Posterior vena cava (tissue), 2 donors: ENCODE data around the gene C2orf42. TPM values are rescaled to one million over a fixed set of nuclear protein-coding genes. Genes with fewer than 3 reads are reported as not detected.
A peak's percentile ranks its signal among the peaks of the same experiment; 100 is the strongest.
"Not testable (repeated sequence)": the region's sequence is repeated elsewhere in the genome, so short reads cannot be mapped to it uniquely, and the experiment has no call there.

ENCODE experiments used
- DNase-seq: peaks from one replicate; pipeline ENCODE4 v3.0.0-alpha.2; 2020; ENCODE audit warnings: low spot score
- intact Hi-C, 2 donors: fragments of 100-400 bp; cut with DNase I; formaldehyde crosslinking; loops; one replicate each; pipeline versions ENCODE4 v1.14.1 to v1.14.2; 2022 to 2023
- long read RNA-seq, 2 donors: library from polyadenylated mRNA; unstranded; transcript quantifications; one replicate each; pipeline ENCODE4 v2.0.0, GENCODE V29; 2020 to 2021
- total RNA-seq, 2 donors: library from RNA; stranded (reverse); fragmentation: NEBNext Ultra II Directional; extraction: Animal tissue kit (Norgen Biotek cat#: 25700); gene quantifications; one replicate each; pipeline ENCODE4 v1.2.1, GENCODE V29; 2021
- donor health status: DM: yes; HTN: yes; CAD: no.
- donor health status: DM: yes; HTN: yes; CAD: no.

C2orf42 gene
- 10 to 100 TPM; 13.1 to 17.8 TPM for total RNA-seq
- long read RNA-seq, donor 1, partial matches to known transcripts = 1 of 5 reads
- long read RNA-seq, donor 1, other reads (novel, unspliced or antisense) = 3 of 5 reads
- long read RNA-seq, donor 2, transcript C2orf42-201 (10 exons, 2,581 nt) = major isoform, 5 of 7 reads
- long read RNA-seq, donor 2, partial matches to known transcripts = 0 of 7 reads
- long read RNA-seq, donor 2, other reads (novel, unspliced or antisense) = 1 of 7 reads

- intact Hi-C loops = no loop called here
- DNase-seq = peak; percentile 98
Observed at GRCh38 chr2:70190418-70191243, at the start of gene C2orf42. C2orf42 (minus strand) TSS chr2:70191019; CDS start chr2:70181985, 9,034 bp downstream.

- no peak for DNase-seq
- intact Hi-C loops = no loop called here
Observed at GRCh38 chr2:70240599-70240998, 49.8 kb upstream of the C2orf42 start.

DNA sequence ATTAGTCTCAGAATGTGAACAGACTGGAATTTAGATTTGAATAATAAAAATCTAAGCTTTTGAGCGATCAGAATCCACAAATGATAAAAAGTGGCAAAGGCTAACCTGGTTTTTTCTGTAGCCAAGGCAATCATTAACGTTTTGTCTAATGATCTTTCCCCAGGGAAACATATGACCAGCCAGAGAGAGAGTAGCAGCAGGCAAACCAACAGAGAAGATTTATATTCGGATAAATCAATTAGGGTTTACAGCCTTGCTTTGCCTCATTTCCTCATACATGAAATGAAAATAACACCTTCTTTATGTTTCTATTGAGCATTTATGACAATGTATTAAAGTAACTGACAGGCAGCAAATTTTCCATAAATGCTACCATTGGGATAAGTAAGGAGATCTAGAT lies 43.1 kb upstream of the C2orf42 start:
- intact Hi-C loops = no loop called here
- no peak for DNase-seq

DNA sequence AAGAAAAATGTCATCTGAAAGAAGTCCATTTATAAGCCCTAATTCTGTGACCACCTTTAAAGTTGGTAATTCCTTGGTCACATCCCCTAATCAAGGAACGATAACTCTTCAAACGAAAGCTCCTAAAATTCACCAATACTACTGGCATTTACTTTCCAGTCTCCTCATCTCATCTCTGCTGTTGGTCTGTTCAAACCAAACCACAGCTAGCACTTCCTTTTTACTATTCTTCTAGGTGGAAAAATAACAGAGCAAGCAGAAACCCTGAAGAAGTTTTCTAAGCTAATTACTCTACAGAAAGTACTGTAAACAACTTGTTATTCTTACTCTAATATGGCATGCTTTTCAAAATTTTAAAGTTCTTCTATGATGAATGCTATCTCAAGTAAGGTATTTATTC lies 36.0 kb upstream of the C2orf42 start:
- DNase-seq = no peak
- intact Hi-C loops = loop anchor here in 1 of 2 donors (5.0 kb wide), 1 partner anchor 61 kb away; no protein-coding TSS in a partner anchor

GRCh38 chr2:70223305-70223704 lies 32.5 kb upstream of the C2orf42 start:
- DNase-seq, intact Hi-C loops: not testable (repeated sequence)

DNA sequence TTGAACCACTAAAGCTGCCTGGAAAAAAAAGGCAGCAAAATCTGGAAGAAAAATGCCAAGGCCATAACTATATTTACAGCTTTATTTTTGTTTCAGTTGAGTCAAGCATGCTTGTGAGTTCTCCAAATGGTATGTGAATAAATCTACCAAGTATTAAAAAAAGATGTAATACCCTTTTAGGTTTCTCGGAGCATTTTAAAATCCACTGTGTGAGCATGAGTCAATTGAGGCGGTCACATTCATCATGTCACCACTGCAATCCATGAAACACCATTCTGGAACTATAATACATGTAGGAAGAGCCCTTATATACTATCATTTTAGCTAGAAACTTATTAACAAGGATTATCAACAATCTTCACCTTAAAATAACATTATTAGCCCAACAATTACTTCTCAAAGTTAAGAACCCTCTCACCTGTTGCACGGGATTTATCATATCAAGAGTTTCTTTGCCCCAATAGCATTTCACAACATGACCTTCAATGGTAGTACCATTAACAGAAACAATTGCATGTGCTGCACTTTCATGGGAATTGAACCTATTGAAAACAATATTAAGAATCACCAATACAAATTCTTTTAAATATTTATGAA lies 24.2 kb upstream of the C2orf42 start:
- no peak for DNase-seq
- intact Hi-C loops = no loop called here

GRCh38 chr2:70214365-70214764 lies 23.5 kb upstream of the C2orf42 start:
- no peak for DNase-seq
- intact Hi-C loops = no loop called here

DNA sequence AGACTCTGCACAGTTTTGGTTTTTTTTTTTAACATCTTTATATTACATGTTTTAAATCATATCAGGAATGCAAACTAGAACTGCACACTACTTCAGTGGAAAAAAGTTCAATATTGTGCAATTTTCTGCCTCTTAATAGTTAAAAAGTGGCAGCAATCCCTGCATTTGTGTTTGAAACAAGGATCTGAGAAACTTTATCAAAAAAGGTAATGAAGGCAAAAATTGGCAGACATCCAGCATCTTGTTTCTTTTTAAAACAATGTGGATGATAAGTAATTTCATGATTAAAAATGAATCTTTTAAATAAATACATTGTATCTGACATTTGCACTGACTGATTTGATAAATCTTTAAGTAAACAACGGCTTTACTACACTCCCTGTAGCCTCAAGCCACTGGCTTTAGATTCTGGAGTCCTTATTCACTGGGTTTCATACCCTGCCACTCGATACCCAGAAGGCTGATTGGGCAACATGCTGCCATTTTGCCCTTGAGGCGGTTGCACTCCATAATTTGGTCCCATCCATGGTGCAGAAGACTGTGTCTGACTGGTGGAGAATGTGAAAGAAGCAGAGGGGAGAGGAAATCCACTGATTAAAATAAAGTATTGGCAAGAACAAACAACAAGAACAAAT lies 21.6 kb upstream of the C2orf42 start:
- intact Hi-C loops = no loop called here
- no peak for DNase-seq

- intact Hi-C loops = no loop called here
- DNase-seq = no peak
Observed at GRCh38 chr2:70211595-70211994, 20.8 kb upstream of the C2orf42 start.

GRCh38 chr2:70204452-70204851 lies 13.6 kb upstream of the C2orf42 start:
- peak; percentile 30 for DNase-seq
- intact Hi-C loops = no loop called here

DNA sequence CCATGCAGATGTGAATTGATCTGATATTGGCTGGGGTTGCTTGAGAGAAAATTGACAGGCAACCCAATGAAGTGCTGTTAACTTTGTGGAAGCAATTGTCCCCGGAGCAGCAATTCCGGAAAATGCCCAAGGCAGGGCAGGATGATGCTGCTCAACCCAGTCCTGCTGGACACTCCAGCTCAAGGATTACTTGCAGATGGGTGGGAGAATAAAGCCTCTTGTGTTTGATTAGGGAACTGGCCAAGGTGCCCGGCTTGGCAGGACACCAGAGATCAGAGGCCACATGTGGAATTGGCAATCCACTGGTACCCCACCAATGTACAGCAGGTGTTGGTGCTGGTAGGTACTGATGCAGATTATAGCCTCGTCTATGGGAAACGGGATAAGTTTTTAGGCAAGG lies 12.3 kb upstream of the C2orf42 start:
- DNase-seq = peak; percentile 25
- intact Hi-C loops = no loop called here

DNA sequence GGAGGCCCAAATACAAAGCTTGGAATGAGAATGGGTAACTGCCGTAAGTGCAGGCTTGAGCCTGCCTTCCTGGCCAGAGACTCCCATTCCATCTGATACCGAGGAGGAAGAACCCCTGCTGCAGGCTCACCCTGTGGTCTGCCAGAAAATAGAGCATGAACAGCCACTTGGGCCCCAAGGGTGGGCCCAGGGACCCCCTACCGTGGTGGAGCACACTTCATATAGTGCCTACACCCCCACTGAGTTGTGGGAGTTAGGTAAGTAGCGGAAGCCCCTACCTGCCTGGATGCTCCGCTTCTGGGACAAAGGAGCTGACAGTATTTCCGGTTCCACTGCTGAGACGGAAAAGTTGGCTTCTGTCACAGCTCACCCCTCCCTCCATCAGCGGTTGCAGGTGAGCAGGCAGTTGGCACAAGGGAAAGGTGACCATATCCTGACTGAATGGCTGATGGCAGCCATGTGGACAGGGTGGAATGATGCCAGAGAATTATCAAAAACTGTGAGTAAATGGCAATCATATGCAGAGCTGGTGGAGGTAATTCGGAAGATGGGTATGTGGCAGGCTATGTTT lies 11.5 kb upstream of the C2orf42 start:
- DNase-seq = no peak
- intact Hi-C loops = no loop called here

- no peak for DNase-seq
- intact Hi-C loops = no loop called here
Observed at GRCh38 chr2:70201831-70202230, 11.0 kb upstream of the C2orf42 start.

DNA sequence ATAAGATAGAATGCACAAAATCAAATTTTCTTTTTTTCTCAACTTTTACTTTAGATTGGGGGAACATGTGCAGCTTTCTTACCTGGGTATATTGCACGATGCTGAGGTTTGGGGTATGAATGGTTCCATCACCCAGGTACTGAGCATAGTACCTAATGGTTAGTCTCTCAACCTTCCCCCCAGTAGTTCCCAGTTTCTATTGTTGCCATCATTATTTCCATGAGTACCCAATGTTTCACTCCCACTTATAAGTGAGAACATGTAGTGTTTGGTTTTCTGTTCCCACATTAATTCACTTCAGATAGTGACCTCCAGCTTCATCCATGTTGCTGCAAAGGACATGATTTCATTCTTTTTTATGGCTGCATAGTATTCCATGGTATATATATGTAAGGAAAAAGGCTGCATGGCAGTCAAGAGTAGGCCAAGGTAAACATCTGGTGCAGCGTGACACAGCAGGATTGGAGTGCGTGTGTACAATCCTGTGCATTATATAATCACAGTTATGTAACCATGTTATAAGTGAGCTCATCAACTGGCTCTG lies 10.5 kb upstream of the C2orf42 start:
- intact Hi-C loops = no loop called here
- DNase-seq = no peak

DNA sequence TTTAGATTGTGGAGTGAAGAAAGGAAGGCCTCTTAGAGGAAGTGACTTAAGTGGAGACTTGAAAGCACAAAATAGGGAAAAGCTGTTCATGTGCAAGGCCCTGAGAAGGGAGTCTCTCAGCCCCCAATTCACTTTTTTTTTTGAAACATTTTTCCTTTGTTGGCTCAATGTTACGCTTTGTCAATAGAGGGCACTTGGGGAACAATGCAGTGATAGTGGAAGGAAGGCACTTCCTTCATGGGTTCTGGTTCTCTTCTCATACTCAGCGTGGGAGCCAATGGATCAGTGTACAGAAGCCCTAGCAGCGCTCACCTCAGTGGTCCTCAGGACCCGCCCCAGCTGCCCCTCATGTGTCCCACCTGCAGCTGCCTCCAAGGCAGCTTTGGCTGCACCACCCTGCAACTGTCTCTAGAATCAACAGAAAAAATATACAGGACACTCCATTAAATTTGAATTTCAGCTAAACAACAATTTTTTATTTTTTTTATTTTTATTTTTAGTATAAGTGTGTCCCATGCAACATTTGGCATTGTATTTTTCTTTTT lies 8.6 kb upstream of the C2orf42 start:
- intact Hi-C loops = no loop called here
- no peak for DNase-seq

GRCh38 chr2:70192516-70192915 lies 1.7 kb upstream of the C2orf42 start:
- DNase-seq = no peak
- intact Hi-C loops = no loop called here

GRCh38 chr2:70191244-70191735 lies 471 bp upstream of the C2orf42 start:
- intact Hi-C loops = no loop called here
- DNase-seq = no peak

- DNase-seq = no peak
- intact Hi-C loops = no loop called here
Observed at GRCh38 chr2:70188460-70188859, 2.4 kb downstream of the C2orf42 start.

GRCh38 chr2:70187170-70187569 lies 3.6 kb downstream of the C2orf42 start:
- DNase-seq = peak; percentile 17
- intact Hi-C loops = not testable (repeated sequence)
